ENCODE data around the gene ATXN7L1.
A peak's percentile ranks its signal among the peaks of the same experiment; 100 is the strongest.

The ATXN7L1 gene

GRCh38 chr7:105776068-105776790 lies 100.2 kb downstream of the ATXN7L1 start:
- no peak for DNase-seq

- DNase-seq, result no peak
Measured at GRCh38 chr7:105775580-105775979, 100.8 kb downstream of the ATXN7L1 start.

GRCh38 chr7:105773030-105773460 lies 103.4 kb downstream of the ATXN7L1 start:
- DNase-seq, result no peak

- no peak for DNase-seq
Measured at GRCh38 chr7:105769901-105770628, 106.3 kb downstream of the ATXN7L1 start.

- no peak for DNase-seq
Measured at GRCh38 chr7:105768898-105769507, 107.4 kb downstream of the ATXN7L1 start.

- DNase-seq, result no peak
Measured at GRCh38 chr7:105768117-105768516, 108.3 kb downstream of the ATXN7L1 start.

GRCh38 chr7:105766421-105767073 lies 109.9 kb downstream of the ATXN7L1 start:
- DNase-seq, result no peak

GRCh38 chr7:105765846-105766245 lies 110.6 kb downstream of the ATXN7L1 start:
- DNase-seq, result no peak

- DNase-seq, result no peak
Measured at GRCh38 chr7:105764506-105764905, 111.9 kb downstream of the ATXN7L1 start.

GRCh38 chr7:105760551-105761447 lies 115.6 kb downstream of the ATXN7L1 start:
- DNase-seq, result no peak

GRCh38 chr7:105759670-105760550 lies 116.5 kb downstream of the ATXN7L1 start:
- peak; percentile 20 for DNase-seq

GRCh38 chr7:105756367-105756766 lies 120.0 kb downstream of the ATXN7L1 start:
- no peak for DNase-seq

- DNase-seq, result no peak
Measured at GRCh38 chr7:105752671-105753275, 123.6 kb downstream of the ATXN7L1 start.

- no peak for DNase-seq
Measured at GRCh38 chr7:105751054-105751453, 125.3 kb downstream of the ATXN7L1 start.

GRCh38 chr7:105748701-105749100 lies 127.7 kb downstream of the ATXN7L1 start:
- no peak for DNase-seq

GRCh38 chr7:105745681-105746330 lies 130.6 kb downstream of the ATXN7L1 start:
- no peak for DNase-seq

- DNase-seq, result no peak
Measured at GRCh38 chr7:105744258-105744657, 132.1 kb downstream of the ATXN7L1 start.

GRCh38 chr7:105743351-105744090 lies 132.9 kb downstream of the ATXN7L1 start:
- DNase-seq, result no peak

GRCh38 chr7:105742787-105743186 lies 133.6 kb downstream of the ATXN7L1 start:
- no peak for DNase-seq

GRCh38 chr7:105741982-105742381 lies 134.4 kb downstream of the ATXN7L1 start:
- no peak for DNase-seq
